Panc1 (cell line): ENCODE results near the gene DIDO1. TPM values are rescaled to one million over a fixed set of nuclear protein-coding genes. Genes with fewer than 3 reads are reported as not detected.

ENCODE experiments used
- ATAC-seq: fragments of 200-7000 bp; cut with Tn5 transposase; 2 replicates; pipeline ENCODE4 v1.9.1; 2020; ENCODE audit warnings: mild to moderate bottlenecking, moderate library complexity
- BruUV-seq: library from RNA; stranded (reverse); fragments of 400-500 nt; replicated peaks from 2 replicates; lab custom pipeline; 2021; lab: Mats Ljungman, UMichigan
- CTCF ChIA-PET: fragments of 300-600 bp; sonication (Branson Sonifier 250); formaldehyde crosslinking; loops from one replicate; lab custom pipeline; 2022; ENCODE audit warnings: antibody characterized with exemption; lab: Charles Lee
- POLR2A ChIA-PET: fragments of 300-600 bp; sonication (Branson Sonifier 250); formaldehyde crosslinking; loops from one replicate; lab custom pipeline; 2022; ENCODE audit warnings: antibody characterized with exemption; lab: Charles Lee
- DNase-seq: peaks from one replicate; pipeline ENCODE4 v3.0.0-alpha.2; 2010; ENCODE audit warnings: low read depth, low spot score
- H3K27ac ChIP-seq: 2 replicates; pipeline ENCODE4 v1.5.1; 2011; ENCODE audit warnings: mild to moderate bottlenecking, low read length, inconsistent platforms
- H3K27me3 ChIP-seq: fragments of 200-500 bp; sonication (Bioruptor generic); 2 replicates; pipeline ENCODE4 v1.6.0; 2014; ENCODE audit warnings: low read length, inconsistent platforms; ENCODE audit not compliant: control insufficient read depth, insufficient read depth
- H3K36me3 ChIP-seq: fragments of 200-500 bp; sonication (Bioruptor generic); 2 replicates; pipeline ENCODE4 v1.5.1; 2014; ENCODE audit warnings: inconsistent platforms, mild to moderate bottlenecking, low read length, moderate library complexity; ENCODE audit not compliant: control insufficient read depth, insufficient read depth
- H3K4me1 ChIP-seq: 2 replicates; pipeline ENCODE4 v1.5.1; 2011; ENCODE audit warnings: inconsistent platforms, mild to moderate bottlenecking, low read length, moderate library complexity; ENCODE audit not compliant: control insufficient read depth, insufficient read depth
- H3K4me3 ChIP-seq, 2 experiments: 2 replicates each; pipeline ENCODE4 v1.5.1; 2011 to 2012; ENCODE audit warnings: low read depth in 2 of 2, low read length in 2 of 2, mild to moderate bottlenecking in 2 of 2, inconsistent platforms in 1 of 2, moderate library complexity in 1 of 2
- H3K9me3 ChIP-seq: fragments of 200-500 bp; sonication (Bioruptor generic); 2 replicates; pipeline ENCODE4 v1.5.1; 2014; ENCODE audit warnings: low read depth, mild to moderate bottlenecking, inconsistent platforms, low read length, moderate library complexity; ENCODE audit not compliant: control insufficient read depth, insufficient read depth
- CTCF ChIP-seq: fragments of 450-650 bp; IDR thresholded peaks from 2 replicates; pipeline ENCODE4 v1.5.1; 2017; ENCODE audit warnings: mild to moderate bottlenecking
- POLR2AphosphoS5 ChIP-seq: IDR thresholded peaks from 2 replicates; pipeline ENCODE4 v1.6.1; 2012; ENCODE audit warnings: mild to moderate bottlenecking, low read depth, low read length, moderate library complexity
- REST ChIP-seq, 2 experiments: IDR thresholded peaks; 2 replicates each; pipeline ENCODE4 v1.6.1; 2011 to 2012; ENCODE audit warnings: low read depth in 2 of 2, control low read depth in 1 of 2, low read length in 1 of 2, mild to moderate bottlenecking in 1 of 2, moderate library complexity in 1 of 2; ENCODE audit not compliant: insufficient read depth in 1 of 2
- TCF7L2 ChIP-seq: IDR thresholded peaks from 2 replicates; pipeline ENCODE4 v1.6.1; 2011; ENCODE audit warnings: mild to moderate bottlenecking, low read depth, low read length, inconsistent platforms
- in situ Hi-C: cut with HindIII; loops from 2 replicates; pipeline ENCODE4 v1.10.0; 2016; ENCODE audit warnings: low sequenced_read_pairs, low pct_unique_long_range_greater_than_20kb
- intact Hi-C: fragments of 100-400 bp; cut with micrococcal nuclease; formaldehyde crosslinking; loops from one replicate; pipeline ENCODE4 v1.10.0; 2022; ENCODE audit not compliant: unreplicated experiment
- total RNA-seq: library from RNA; stranded (reverse); gene quantifications from one replicate; pipeline ENCODE4 v1.2.1, GENCODE V29; 2021; ENCODE audit not compliant: unreplicated experiment

Gene DIDO1
- total RNA-seq, 1 experiment from 2014 or later: 57.3 TPM

GRCh38 chr20:62944746-62945145 is 18.4 kb upstream of the DIDO1 start:
- intact Hi-C loops: no loop called here
- H3K4me1 ChIP-seq: peaks cover 3% of the 10 kb centered on the region
- no peaks in the 10 kb centered on the region for H3K9me3 ChIP-seq
- H3K27me3 ChIP-seq: no peaks in the 10 kb centered on the region
- POLR2A ChIA-PET: no interaction called here
- ATAC-seq (no peak), DNase-seq (no peak)
- TF ChIP-seq CTCF (no peak), TCF7L2 (no peak), REST (IDR thresholded peaks at IDR 0.05; ENCODE audit: insufficient read depth in 1 of 2, low read depth in 2 of 2, low read length in 1 of 2) (no peak), POLR2AphosphoS5 (no peak)
- no TSS peak for BruUV-seq
- no peak overlapping the region for H3K4me3 ChIP-seq
- in situ Hi-C loops: no loop called here
- peaks cover 13% of the 10 kb centered on the region for H3K36me3 ChIP-seq
- H3K27ac ChIP-seq: no peak overlapping the region
- CTCF ChIA-PET: no interaction called here

GRCh38 chr20:62944184-62944583 is 17.9 kb upstream of the DIDO1 start:
- no peak for ATAC-seq
- Histone ChIP-seq H3K9me3 (no peaks in the 10 kb centered on the region), H3K27ac (no peak overlapping the region), H3K27me3 (no peaks in the 10 kb centered on the region), H3K4me1 (peaks cover 9% of the 10 kb centered on the region), H3K4me3 (no peak overlapping the region), H3K36me3 (peaks cover 13% of the 10 kb centered on the region)
- in situ Hi-C loops (no loop called here), intact Hi-C loops (no loop called here)
- ChIA-PET POLR2A (no interaction called here), CTCF (no interaction called here)
- no peak for TF ChIP-seq REST (IDR thresholded peaks at IDR 0.05; ENCODE audit: insufficient read depth in 1 of 2, low read depth in 2 of 2, low read length in 1 of 2)
- BruUV-seq: no TSS peak
- DNase-seq: no peak
